GM19463 (cell line): ENCODE data around the gene UBE2E1.

Experiments
- ATAC-seq: cut with Tn5 transposase; IDR thresholded peaks from one replicate; pipeline ENCODE4 v1.9.1; 2021; ENCODE audit warnings: mild to moderate bottlenecking, moderate library complexity; ENCODE audit not compliant: unreplicated experiment

Gene UBE2E1

GRCh38 chr3:23805633-23806533 is at the start of gene UBE2E1:
Gene UBE2E1, plus strand, starts transcription at chr3:23805955. Its CDS starts 1,315 bp downstream, at chr3:23807270.
- peak; percentile 66 for ATAC-seq

DNA sequence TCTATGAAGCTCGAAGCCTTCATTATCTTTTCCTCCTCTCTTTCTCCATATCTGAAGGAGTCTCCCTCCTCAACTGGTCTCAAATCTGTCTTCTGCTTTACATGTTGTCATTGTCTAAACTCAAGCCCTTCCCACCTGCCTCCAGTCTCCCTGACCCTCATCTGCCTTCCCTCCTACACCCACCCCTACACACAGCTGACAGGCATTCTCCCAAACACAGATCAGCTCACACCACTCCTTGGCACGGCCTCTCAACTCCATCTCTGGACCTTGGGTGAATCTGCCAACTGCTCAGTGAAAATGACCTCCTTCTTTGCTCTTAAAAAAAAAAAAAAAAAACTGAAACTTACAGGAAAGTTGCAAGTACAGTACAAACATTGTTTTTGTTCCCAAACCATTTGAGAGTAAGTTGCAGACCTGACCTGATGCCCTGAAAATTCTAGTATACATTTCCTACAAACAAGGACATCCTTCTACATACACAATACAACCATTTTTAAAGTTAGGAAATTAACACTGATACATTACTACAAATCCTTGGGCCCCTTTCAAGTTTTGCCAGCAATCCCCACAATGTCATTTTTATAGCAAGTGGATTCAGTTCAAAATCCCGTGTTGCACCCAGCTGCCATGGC is 49.4 kb upstream of the UBE2E1 start:
- ATAC-seq, result no peak

DNA sequence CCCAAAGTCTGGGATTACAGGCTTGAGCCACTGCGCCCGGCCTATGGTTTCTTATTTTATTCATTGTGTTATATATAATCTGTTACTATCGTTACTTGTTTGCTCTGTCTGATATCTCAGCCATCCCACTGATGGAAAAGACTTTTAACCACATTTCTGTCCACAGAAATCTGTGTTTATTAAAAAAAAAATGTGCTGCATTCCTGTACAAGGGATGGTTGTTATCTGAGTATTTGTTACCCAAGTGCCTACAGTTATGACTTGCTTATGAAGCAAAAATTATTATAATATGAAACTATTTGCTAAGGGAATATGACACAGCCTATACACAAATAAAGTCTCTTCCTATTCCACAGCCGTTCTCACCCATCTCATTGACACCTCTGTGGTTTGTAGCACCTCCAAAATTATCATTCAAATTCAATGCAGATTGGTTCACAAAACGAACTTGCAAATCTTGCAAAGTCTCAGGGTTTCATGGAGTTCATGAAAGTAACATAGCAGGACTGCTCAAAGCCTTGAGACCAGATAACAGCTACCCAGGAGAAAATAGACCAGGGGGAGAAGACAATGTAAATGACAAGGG is 47.4 kb upstream of the UBE2E1 start:
- ATAC-seq, result no peak

GRCh38 chr3:23760325-23760724 is 45.4 kb upstream of the UBE2E1 start:
- ATAC-seq, result peak; percentile 4

DNA sequence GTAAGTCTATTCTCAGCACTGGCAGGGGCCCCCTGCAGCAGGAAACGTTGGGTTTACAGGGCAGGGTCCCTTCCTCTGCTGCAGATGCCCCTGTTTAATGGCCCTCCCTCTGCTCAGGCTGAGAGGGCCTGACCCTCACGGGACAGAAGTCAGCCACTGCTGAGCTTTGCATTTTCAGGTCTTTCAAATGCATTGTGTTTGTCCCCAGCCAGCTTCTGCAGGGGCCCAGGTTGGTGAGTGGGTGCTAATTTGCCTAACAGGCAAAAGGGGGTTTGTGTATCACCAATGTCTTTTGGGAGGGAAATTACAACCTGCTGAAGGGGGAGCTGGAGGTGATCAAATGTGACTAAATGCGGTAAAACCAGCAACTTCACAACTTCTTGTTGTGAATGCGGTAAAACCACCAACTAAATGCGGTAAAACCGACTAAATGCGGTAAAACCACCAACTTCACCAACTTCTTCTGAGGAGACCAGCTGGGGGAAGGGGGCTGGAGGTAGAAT is 44.8 kb upstream of the UBE2E1 start:
- peak; percentile 36 for ATAC-seq

DNA sequence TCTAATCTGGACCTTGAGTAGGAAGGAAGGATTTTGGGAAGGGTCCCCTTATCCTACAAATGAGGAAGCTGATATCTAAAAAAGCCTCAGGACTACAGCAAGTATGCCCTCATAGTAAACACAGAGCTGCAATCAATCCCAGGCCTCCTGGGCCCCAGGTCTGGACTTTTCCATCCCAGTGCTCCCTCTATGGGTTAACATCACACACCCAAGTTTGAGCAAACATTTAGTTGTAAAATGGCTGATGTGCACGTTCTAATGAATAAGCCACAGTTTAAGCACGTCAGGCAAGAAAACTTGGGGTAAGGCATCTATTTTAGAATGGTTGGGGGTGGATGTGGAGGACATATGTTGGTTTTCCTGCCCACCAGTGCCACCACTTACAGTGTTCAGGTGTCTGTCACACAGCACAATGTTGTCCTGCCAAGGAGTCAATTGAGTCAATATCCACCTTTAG is 44.3 kb upstream of the UBE2E1 start:
- ATAC-seq, result peak; percentile 22

DNA sequence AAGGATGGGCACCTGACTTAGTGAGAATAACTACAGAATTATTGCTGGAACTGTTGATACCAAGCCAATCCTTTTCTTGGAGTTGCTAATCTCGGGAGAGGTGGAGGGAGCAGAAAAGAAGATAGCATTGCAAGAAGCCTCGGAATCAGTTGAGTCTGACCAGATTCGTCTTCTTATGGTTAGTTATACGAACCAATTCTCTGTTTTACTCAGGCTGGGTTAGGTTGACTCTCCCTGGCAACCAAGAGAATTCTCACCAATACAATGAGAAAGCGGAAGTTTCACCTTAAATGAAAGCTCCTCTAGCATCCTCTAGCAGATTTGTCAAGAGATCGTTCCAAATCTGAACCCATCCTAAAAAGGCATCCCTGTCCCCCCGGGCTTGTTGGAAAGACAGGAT is 43.5 kb upstream of the UBE2E1 start:
- ATAC-seq, result peak; percentile 75

GRCh38 chr3:23762759-23763477 is 42.8 kb upstream of the UBE2E1 start:
- ATAC-seq, result no peak

- no peak for ATAC-seq
These were observed 41.3 kb upstream of the UBE2E1 start for GRCh38 chr3:23764407-23764806.

GRCh38 chr3:23767546-23767945 is 38.2 kb upstream of the UBE2E1 start:
- no peak for ATAC-seq

GRCh38 chr3:23775254-23775909 is 30.4 kb upstream of the UBE2E1 start:
- ATAC-seq, result no peak

GRCh38 chr3:23776352-23776891 is 29.3 kb upstream of the UBE2E1 start:
- no peak for ATAC-seq

DNA sequence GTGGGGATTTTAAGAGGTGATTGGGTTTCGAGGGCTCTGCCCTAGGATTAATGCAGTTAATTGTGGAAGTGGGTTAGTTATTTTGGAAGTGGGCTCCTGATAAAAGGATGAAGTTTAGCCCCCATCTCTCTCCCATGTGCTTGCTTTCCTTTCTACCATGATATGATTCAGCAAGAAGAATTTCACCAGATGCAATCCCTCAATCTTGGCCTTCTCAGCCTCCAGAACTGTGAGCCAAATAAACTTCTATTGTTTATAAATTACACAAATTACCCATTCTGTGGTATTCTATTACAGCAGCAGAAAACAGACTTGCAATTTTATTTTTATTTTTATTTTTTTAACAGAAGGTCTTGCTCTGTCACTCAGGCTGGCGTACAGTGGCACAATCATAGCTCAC is 27.3 kb upstream of the UBE2E1 start:
- no peak for ATAC-seq

- no peak for ATAC-seq
These were observed 25.9 kb upstream of the UBE2E1 start for GRCh38 chr3:23779841-23780240.

DNA sequence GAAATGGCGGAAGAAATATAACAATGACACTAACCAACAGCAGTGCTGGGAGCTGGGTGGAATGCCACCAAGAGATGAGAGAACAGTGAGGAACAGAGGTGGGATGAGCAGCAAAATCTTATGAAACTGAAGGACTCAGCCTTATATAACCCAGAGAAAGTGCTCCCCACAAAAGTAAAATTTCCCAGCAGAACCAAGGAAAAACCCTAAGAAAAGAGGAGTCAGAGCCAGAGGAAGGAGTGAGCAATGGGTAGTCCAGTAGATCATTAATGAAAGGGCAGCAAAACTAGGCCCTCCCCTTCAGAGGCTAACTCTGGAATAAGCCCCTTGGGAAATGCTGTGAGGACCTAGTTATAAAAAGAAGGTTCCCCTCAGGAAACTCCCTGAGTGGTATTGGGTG is 24.7 kb upstream of the UBE2E1 start:
- no peak for ATAC-seq

GRCh38 chr3:23781871-23782270 is 23.9 kb upstream of the UBE2E1 start:
- no peak for ATAC-seq

GRCh38 chr3:23785097-23785645 is 20.6 kb upstream of the UBE2E1 start:
- ATAC-seq, result no peak

DNA sequence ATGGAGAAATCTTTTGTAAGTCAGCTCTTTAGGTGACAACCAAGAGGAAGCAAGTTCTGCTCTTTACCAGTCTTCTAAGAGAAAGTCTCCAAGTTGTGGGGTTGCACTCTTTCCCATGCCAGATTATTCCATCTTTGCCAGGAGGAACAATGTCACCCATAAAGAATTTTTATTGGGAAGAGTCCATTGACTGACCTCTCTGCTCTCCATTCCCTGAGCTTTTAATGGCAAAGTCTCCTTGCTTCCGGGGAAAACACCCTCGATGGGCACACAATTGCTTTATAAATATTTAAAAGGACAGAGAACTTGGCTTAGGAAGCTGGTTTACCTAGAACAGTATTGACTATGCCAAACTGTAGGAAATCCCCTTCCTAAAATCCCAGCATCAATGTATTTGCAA is 19.9 kb upstream of the UBE2E1 start:
- no peak for ATAC-seq

DNA sequence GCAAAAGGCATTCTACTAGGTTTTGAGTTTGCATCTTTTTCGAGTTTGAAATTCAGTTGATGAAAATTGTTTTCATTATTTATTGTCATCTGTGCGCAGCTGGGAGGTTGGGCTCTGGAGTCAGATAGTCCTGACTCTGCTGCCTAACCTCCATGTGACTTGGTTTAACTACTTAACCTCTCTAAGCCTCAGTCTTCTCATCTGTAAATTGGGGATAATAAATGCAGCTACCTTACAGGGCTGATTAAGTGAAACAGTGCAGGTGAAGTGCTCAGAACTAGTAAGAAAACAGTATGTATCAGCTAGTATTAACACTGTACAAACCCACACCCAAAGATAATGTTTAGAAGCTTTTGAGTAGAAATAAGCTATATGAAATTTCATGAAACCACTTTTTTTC is 14.1 kb upstream of the UBE2E1 start:
- no peak for ATAC-seq
